Fibroblast of skin of left biceps (primary cell): Measurements from ENCODE around the gene NOTCH4.
A peak's percentile ranks its signal among the peaks of the same experiment; 100 is the strongest.
"Not testable (repeated sequence)": the region's sequence is repeated elsewhere in the genome, so short reads cannot be mapped to it uniquely, and the experiment has no call there.

Experiments used
- DNase-seq, 2 experiments: peaks; one replicate each; pipeline ENCODE4 v3.0.0-alpha.2; 2013; ENCODE audit warnings: low read depth in 2 of 2

Gene NOTCH4

GRCh38 chr6:32223258-32224235 lies at the start of gene NOTCH4:
TSS of gene NOTCH4 (minus strand) at chr6:32224067. CDS start at chr6:32223928, 139 bp downstream.
- no peak for DNase-seq

DNA sequence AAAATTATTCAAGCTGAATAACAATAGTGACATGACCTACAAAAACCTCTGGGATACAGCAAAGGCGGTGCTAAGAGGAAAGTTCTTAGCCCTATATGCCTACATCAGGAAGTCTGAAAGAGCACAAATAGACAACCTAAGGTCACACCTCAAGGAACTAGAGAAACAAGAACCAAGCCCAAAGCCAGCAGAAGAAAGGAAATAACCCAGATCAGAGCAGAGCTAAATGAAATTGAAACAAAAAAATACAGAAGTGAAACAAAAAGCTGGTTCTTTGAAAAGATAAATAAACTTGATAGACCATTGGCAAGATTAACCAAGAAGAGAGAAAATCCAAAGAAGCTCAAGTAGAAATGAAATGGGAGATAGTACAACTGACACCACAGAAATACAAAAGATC lies 47.6 kb upstream of the NOTCH4 start:
- no peak for DNase-seq

- DNase-seq: not testable (repeated sequence)
Observed at GRCh38 chr6:32268459-32268858, 44.6 kb upstream of the NOTCH4 start.

GRCh38 chr6:32267035-32267434 lies 43.2 kb upstream of the NOTCH4 start:
- no peak for DNase-seq

- not testable (repeated sequence) for DNase-seq
Observed at GRCh38 chr6:32257262-32257661, 33.4 kb upstream of the NOTCH4 start.

DNA sequence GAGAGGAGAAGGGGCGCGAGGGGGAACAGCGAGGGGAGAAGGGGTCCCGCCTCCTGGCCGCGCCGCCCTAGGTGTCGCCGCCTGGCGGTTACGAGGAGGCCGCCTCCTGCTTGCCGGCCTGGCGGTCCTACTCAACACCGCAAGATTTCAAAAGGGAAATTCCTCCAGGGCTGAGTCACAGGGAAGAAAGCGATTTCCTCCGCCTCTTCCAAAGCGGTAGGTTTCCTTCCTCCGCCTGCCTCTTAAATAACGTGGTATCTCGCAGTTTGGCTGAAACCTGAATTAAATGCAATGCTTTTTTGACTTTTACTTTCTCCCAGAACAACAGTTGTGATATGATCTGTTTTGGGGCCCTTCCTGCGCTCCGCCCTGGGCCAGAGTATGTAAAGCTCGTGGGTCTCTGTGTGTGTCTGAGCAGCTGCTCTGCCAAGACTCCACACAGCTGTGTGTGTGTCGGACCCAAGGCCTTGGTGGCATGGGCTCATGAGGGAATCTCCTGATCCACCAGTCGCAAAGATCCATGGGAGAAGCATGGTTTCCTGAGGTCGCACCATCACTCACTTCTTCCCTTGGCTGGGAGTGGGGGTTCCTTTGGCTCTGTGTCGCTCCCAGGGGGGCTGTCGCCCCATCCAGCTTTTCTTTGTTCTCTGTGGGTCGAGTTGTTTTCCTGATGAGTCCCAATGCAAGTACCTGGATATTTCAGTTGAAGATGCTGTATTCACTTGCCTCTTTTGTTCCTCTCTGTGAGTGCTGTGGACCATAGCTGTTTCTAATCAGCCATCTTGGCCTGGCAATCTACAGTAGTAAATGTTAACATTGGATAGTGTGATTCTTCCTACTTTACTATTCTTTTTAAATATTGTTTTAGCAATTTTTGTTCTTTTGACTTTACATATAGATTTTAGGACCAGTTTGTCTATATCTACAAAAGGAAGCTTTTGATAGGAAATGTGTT lies 31.6 kb upstream of the NOTCH4 start:
- peak; percentile 84 to 85 for DNase-seq

- DNase-seq: no peak
Observed at GRCh38 chr6:32254761-32255198, 30.9 kb upstream of the NOTCH4 start.

- no peak for DNase-seq
Observed at GRCh38 chr6:32252331-32253009, 28.6 kb upstream of the NOTCH4 start.

DNA sequence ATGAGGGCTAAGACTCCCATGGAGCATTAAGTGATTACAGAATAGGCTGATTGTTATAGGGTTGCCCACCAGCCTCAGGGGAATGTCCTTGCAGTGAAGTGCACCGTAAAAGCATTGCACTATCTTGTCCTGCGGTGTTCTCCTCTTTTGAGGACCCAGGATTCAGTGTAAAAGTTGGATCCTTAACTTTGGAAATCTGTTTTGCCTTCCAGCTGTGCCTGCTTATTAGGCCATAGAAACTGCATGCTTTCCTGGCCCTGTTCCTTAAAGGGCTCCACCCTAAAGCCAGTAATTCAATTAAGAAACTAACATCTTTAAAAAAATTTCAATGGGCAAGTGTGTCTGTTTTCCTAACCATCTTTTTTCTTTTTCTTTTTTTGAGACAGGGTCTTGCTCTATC lies 25.4 kb upstream of the NOTCH4 start:
- DNase-seq: no peak

GRCh38 chr6:32247401-32247800 lies 23.5 kb upstream of the NOTCH4 start:
- no peak for DNase-seq

DNA sequence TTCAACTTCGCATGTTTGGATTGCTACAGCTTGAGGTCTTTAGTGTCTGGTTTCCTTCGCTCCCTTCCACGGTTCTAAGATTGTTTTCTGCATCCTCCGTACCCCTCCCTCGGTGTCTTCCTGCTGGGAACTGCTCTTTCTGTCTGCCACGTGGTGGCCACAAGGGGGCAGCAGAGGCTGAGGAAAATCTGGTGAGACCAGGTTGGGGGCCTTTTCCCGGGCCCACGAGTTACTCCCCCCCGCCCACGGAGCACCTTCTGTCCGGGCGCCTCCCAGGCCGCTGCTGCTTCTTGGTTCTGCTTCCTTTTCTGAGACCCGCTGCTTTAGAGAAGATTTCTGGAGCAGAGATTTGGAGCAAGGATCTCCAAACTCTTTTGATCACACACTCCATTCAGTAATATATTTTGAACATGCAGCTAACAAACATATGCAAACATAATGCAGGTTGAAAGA lies 21.1 kb upstream of the NOTCH4 start:
- peak; percentile 38 to 51 for DNase-seq

DNA sequence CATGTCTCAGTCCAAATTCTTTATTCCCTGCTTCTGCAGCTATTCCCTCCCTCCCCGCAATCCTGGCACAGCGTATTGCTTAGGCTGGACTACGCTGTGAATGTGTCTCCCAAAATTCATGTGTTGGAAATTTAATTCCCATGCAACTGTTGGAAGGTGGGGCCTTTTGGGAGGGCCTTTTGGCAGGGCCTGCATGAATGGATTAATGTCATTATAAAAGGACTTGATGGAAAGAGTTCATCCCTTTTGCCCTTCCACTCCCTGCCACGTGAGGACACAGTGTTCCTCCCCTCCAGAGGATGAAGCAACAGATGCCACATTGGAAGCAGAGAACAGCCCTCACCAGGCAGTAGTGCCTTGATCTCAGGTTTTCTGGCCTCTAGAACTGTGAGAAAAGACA lies 20.4 kb upstream of the NOTCH4 start:
- DNase-seq: no peak

- not testable (repeated sequence) for DNase-seq
Observed at GRCh38 chr6:32242318-32242813, 18.5 kb upstream of the NOTCH4 start.

DNA sequence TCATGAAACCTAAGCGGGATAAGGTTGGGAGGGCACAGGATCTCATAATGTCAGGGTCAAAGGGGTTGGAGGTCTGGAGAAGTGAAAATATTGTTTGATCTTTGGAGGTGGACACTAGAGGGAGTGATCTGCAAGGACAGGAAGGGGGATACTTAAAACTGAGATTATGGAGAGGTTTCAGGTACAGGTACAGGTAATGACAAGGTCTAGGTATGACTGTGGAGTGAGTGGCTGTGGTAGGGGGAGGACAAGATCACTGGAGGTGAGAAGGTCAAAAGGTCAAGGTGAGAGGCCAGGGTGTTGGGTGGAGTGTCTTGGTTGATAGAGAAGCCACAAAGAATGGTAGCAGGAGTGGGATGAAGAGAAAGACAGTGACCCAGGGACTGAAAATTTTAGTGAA lies 16.8 kb upstream of the NOTCH4 start:
- no peak for DNase-seq

DNA sequence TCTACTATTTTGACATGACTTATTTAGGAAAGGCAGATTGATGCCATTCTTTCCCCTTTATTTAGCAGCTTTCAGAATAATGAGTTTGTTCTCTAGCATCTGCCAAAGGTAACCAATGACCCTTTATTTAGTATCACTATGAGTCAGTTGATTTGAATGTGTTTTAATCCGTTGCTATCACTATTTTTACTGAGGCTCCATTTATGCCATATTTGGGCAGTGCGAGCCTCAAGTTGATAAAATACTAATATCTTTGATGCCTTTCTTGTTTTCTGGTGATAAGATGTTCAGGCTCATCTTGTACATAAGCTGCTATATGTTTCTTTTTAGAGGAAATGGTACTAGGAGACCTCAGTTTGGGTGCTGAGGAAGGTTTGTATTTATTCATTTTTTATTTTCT lies 15.6 kb upstream of the NOTCH4 start:
- DNase-seq: no peak

DNA sequence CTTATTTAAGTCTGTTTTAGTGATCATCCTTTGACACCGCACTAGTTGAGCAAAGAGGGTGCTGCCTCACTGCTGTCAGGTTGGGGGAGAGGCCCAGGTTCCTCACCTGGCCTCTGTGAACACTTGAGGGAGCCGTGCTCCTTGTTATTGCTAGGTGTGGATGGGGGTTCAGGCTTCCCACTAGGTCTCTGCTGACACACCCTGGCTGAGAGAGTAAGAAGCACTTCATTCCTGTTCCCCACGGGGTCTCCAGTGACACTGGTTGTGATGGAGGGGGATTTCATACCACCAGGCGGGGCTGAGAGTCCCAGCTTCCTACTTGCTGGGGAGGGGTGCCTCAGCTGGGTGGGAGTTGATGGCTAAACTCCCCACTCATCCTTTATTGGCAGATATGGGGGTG lies 11.1 kb upstream of the NOTCH4 start:
- no peak for DNase-seq

GRCh38 chr6:32226434-32226833 lies 2.6 kb upstream of the NOTCH4 start:
- no peak for DNase-seq

DNA sequence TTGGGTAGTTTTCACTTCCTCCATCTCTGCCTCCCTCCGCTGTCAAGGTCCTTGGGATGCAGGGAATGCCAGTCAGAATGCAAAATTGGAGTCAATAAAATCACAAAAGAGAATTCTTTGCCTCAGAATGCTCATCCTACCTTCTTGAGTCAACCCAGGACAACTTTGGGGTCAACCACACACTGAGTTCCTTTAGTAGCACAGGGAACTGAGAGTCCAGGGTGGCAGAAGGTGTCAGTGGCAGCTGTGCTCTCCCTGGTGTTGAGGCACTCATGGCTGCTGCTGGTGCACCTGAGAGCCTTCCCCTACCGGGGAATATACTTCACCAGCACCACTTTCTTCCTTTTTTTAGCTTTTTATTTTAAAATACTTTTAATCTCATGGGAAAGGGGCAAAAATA lies 829 bp upstream of the NOTCH4 start:
- DNase-seq: no peak

DNA sequence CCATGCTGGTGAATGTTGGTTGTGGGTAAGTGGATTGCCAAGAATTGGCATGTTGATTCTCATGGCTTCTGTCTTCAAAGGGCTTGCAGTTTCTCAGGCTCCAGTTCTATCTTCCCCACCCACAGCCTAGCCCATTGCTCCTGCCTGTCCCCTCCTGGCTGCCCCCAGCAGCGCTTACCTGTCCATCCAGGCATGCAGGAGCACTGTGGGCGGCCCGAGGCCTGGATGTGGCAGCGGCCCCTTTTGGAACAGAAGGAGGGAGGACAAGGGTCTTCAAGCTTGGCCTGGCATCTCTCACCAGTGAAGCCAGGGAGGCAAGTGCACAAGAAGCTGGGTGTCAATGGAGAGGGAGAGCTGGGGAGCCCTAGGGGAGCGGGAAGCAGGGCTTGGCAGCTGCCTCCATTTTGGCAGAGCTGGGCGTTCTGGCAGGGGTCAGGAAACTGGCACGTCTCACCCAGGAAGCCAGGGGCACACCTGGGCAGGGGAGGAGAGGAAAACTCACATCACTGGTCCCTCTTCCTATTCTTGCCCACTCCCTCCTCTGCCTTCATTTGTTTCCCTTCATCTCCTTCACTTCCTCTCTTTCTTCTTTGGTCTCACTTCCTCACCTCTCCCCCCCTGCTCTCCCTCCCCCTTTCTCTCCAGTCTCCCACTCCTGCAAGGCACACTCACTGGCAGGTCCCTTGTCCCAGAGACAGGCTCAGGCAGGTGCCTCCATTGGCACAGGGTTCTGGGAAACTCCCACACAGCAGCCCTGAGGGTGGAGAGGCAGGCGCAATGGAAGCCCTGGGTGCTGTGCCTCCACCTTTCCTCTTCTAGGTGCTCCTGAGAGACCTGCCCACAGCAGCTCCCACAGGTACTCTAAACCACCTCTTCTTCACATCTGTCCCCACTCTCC lies 1.3 kb downstream of the NOTCH4 start:
- no peak for DNase-seq

DNA sequence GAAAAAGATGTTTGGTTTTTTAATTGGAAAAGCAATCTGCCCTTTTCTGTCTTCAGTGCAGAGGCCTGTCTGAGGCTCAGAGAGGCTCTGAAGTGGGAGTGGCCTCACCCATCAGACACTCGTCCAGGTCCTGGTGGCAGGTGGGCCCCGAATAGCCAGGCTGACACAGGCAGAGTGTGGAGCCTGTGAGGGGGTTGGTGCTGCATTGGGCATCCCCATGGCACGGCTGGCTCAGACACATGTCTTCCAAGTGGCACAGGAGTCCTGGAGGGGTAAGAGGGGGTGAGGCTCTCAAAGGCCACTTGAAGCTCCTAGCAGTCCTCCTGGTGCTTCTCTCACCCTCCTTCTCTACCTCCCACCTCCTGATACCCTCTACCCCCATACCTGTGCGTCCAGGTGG lies 3.8 kb downstream of the NOTCH4 start:
- DNase-seq: no peak
